Neutrophil (primary cell): Measurements from ENCODE around the gene ZSWIM9.

Source experiments
- H3K27ac ChIP-seq: fragments of 200-600 bp; sonication (generic); 2 replicates; pipeline ENCODE4 v1.5.1; 2016; ENCODE audit warnings: mild to moderate bottlenecking, moderate library complexity
- H3K27me3 ChIP-seq: fragments of 200-600 bp; sonication (generic); 2 replicates; pipeline ENCODE4 v1.6.0; 2016; ENCODE audit warnings: mild to moderate bottlenecking
- H3K36me3 ChIP-seq: fragments of 200-600 bp; sonication (generic); 2 replicates; pipeline ENCODE4 v1.5.1; 2017
- H3K4me1 ChIP-seq, 2 experiments: fragments of 200-600 bp in 1 of 2; sonication (generic) in 1 of 2; 1 replicate in 1 of 2; 2 replicates in 1 of 2; pipeline versions ENCODE4 v1.5.1 to v1.6.1; 2013 to 2016; ENCODE audit warnings: low read depth in 1 of 2, low read length in 1 of 2, mild to moderate bottlenecking in 1 of 2, moderate library complexity in 1 of 2; ENCODE audit not compliant: control insufficient read depth in 1 of 2, insufficient read depth in 1 of 2
- H3K4me3 ChIP-seq, 2 experiments: fragments of 200-600 bp in 1 of 2; sonication (generic) in 1 of 2; 1 replicate in 1 of 2; 2 replicates in 1 of 2; pipeline ENCODE4 v1.5.1; 2013 to 2016; ENCODE audit warnings: low read depth in 1 of 2, low read length in 1 of 2, mild to moderate bottlenecking in 1 of 2, moderate library complexity in 1 of 2
- H3K9me3 ChIP-seq: fragments of 200-600 bp; sonication (generic); 2 replicates; pipeline ENCODE4 v1.5.1; 2016
- TF ChIP-seq, protein P1 (sequence below): fragments of 200-600 bp; sonication (generic); IDR thresholded peaks from 2 replicates; pipeline ENCODE4 v1.5.1; 2016; ENCODE audit warnings: antibody characterized with exemption

Gene ZSWIM9

GRCh38 chr19:48127561-48127960 lies 42.9 kb upstream of the ZSWIM9 start:
- H3K36me3 ChIP-seq: peaks cover 72% of the 10 kb centered on the region

DNA sequence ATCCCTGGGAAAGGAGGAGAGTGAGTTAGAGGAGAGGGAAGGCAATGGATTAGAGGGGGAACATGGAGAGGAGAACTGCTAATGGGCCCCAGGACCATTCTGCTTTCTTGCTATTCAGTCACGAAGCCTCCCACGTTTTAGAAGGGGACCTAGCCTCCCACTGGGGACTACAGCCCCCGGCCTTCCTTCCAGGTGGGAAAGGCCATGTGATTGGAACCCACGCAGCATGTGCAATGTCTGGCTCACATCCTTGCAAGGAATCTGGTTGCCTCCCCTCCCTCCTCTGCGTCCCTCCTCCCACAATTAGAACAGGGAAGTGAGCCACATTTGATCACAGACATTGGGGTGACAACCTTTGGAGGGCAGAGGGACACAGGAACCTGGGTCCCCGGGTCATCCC lies 37.4 kb upstream of the ZSWIM9 start:
- Histone ChIP-seq H3K36me3 (peaks cover 89% of the 10 kb centered on the region), H3K27ac (no peak overlapping the region), H3K4me1 (no peaks in the 10 kb centered on the region), H3K27me3 (no peaks in the 10 kb centered on the region), H3K9me3 (no peaks in the 10 kb centered on the region), H3K4me3 (no peak overlapping the region)
- TF ChIP-seq, protein P1, sequence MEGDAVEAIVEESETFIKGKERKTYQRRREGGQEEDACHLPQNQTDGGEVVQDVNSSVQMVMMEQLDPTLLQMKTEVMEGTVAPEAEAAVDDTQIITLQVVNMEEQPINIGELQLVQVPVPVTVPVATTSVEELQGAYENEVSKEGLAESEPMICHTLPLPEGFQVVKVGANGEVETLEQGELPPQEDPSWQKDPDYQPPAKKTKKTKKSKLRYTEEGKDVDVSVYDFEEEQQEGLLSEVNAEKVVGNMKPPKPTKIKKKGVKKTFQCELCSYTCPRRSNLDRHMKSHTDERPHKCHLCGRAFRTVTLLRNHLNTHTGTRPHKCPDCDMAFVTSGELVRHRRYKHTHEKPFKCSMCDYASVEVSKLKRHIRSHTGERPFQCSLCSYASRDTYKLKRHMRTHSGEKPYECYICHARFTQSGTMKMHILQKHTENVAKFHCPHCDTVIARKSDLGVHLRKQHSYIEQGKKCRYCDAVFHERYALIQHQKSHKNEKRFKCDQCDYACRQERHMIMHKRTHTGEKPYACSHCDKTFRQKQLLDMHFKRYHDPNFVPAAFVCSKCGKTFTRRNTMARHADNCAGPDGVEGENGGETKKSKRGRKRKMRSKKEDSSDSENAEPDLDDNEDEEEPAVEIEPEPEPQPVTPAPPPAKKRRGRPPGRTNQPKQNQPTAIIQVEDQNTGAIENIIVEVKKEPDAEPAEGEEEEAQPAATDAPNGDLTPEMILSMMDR: no peak

More at GRCh38 chr19:48127561-48127960, 42.9 kb upstream of the ZSWIM9 start:
- TF ChIP-seq, protein P1: no peak
- Histone ChIP-seq H3K9me3 (no peaks in the 10 kb centered on the region), H3K27me3 (no peaks in the 10 kb centered on the region), H3K27ac (no peak overlapping the region), H3K4me3 (no peak overlapping the region), H3K4me1 (no peaks in the 10 kb centered on the region)

DNA sequence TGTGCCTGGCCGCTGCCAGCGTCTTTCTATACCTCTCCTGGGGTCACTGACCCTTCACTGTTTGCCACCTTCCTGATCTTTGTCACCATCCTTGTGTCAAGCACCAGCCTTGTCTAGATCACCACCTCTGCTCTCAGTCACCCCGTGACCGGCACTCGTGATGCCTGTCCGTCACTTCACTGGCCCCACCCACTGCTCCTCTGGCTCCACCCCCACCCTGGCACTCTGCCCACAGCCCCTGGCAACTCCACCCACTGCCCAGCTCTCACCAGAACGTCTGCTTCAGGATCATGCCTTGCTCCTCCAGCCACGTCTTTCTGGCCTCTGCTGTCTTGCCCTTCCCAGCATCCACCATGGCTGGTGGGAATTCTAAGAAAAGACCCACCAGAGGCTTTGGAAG lies 35.1 kb upstream of the ZSWIM9 start:
- TF ChIP-seq, protein P1: no peak
- Histone ChIP-seq H3K27me3 (no peaks in the 10 kb centered on the region), H3K9me3 (no peaks in the 10 kb centered on the region), H3K36me3 (peaks cover 84% of the 10 kb centered on the region), H3K4me3 (no peak overlapping the region), H3K4me1 (no peaks in the 10 kb centered on the region), H3K27ac (no peak overlapping the region)

DNA sequence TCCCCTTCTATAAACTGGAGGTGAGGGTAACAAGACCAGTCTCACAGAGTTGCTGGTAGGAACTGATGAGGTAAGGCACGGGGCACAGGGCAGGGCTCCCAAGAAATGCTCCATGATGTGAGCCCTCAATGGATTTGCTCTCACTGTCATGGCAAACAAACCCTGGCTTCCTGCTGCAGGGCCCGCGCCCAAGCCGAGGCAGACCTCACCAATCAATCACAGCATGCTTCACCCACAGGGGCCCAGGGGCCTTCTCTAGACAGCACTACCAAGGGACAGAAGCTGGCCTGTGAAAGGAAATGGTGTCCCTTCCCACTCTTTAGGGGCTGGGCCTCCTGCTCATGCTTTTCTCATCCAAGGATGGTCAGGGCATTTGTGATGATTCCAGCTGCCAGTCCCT lies 33.9 kb upstream of the ZSWIM9 start:
- no peaks in the 10 kb centered on the region for H3K4me1 ChIP-seq
- TF ChIP-seq, protein P1: no peak
- no peaks in the 10 kb centered on the region for H3K27me3 ChIP-seq
- H3K4me3 ChIP-seq: no peak overlapping the region
- no peaks in the 10 kb centered on the region for H3K9me3 ChIP-seq
- no peak overlapping the region for H3K27ac ChIP-seq
- H3K36me3 ChIP-seq: peaks cover 84% of the 10 kb centered on the region

DNA sequence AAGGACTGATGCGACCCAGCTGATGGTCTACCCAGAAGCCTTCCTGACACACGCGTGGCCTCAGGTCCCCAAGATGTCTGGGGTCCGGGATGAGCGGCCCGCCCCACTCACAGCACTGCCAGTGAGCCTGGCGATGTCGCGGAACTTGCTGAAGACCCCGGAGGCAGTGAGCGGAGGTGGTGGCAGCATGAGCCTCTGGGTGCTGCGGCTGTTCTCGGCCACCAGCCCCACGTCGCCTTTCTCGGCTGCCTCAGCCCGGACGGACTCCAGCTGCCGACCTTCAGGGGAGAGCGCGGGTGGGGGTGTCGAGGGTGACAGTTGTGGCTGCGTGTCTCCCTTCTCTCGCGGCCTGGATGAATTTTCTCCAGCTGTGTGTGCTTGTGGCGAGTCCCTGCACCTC lies 33.1 kb upstream of the ZSWIM9 start:
- Histone ChIP-seq H3K27me3 (no peaks in the 10 kb centered on the region), H3K4me3 (no peak overlapping the region), H3K9me3 (no peaks in the 10 kb centered on the region), H3K36me3 (peaks cover 85% of the 10 kb centered on the region), H3K27ac (no peak overlapping the region), H3K4me1 (no peaks in the 10 kb centered on the region)
- TF ChIP-seq, protein P1: no peak

GRCh38 chr19:48139053-48139452 lies 31.4 kb upstream of the ZSWIM9 start:
- Histone ChIP-seq H3K27me3 (no peaks in the 10 kb centered on the region), H3K36me3 (peaks cover 87% of the 10 kb centered on the region), H3K27ac (no peak overlapping the region), H3K9me3 (no peaks in the 10 kb centered on the region), H3K4me3 (no peak overlapping the region), H3K4me1 (no peaks in the 10 kb centered on the region)
- TF ChIP-seq, protein P1: no peak
